ENCODE measurements around the gene GATAD2A. TPM values are rescaled to one million over a fixed set of nuclear protein-coding genes. Genes with fewer than 3 reads are reported as not detected.

The GATAD2A gene
- total RNA-seq, 2 experiments from 2014 or later, result 104 to 107 TPM

- TF ChIP-seq CTCF (IDR thresholded peaks at IDR 0.05), result no peak
- Histone ChIP-seq H3K4me3 (ENCODE audit: low read length) (peak overlapping the region; percentile 92), H3K27ac (ENCODE audit: low read depth in 1 of 2, low read length in 2 of 2) (peak overlapping the region; percentile 74 to 77), H3K36me3 (ENCODE audit: insufficient read depth, low read length) (no peaks in the 10 kb centered on the region), H3K27me3 (ENCODE audit: control insufficient read depth in 1 of 2, insufficient read depth in 2 of 2, low read length in 2 of 2) (no peaks in the 10 kb centered on the region), H3K4me1 (ENCODE audit: insufficient read depth, low read length) (peaks cover 60% of the 10 kb centered on the region), H3K9me3 (ENCODE audit: control insufficient read depth in 1 of 2, insufficient read depth in 1 of 2, low read length in 2 of 2) (no peaks in the 10 kb centered on the region)
- DNase-seq, result peak in 12 of 14 experiments; percentile 6 to 71 (median 51)
- peak; percentile 17 for ATAC-seq (ENCODE audit: poor library complexity)
- H3K9me3 Mint-ChIP-seq, result no peaks in the 10 kb centered on the region
- peak overlapping the region; percentile 99 for H3K4me3 Mint-ChIP-seq
- intact Hi-C loops (cut with DNase I, micrococcal nuclease), result loop anchor here (1.0 to 5.0 kb wide), 4 partner anchors 19 to 106 kb away; partner anchors contain the start of gene GATAD2A (in 2 of the 2)
- no peaks in the 10 kb centered on the region for H3K27me3 Mint-ChIP-seq
- peaks cover 10% of the 10 kb centered on the region for H3K36me3 Mint-ChIP-seq (ENCODE audit: low read depth)
- POLR2A ChIA-PET, result interaction anchor here (0.6 to 2.3 kb wide), 21 partner anchors 8 to 515 kb away, joined by 3 to 44 read pairs (median 5); partner anchors contain the start of genes COPE, DDX49, GATAD2A and MAU2
- peaks cover 53% of the 10 kb centered on the region for H3K4me1 Mint-ChIP-seq (ENCODE audit: low read depth)
- H3K27ac Mint-ChIP-seq, result peak overlapping the region; percentile 94
- CTCF ChIA-PET, result interaction anchor here (1.2 to 1.6 kb wide), 2 partner anchors 19 to 103 kb away, joined by 7 to 9 read pairs; partner anchors contain the start of gene GATAD2A
Measured at GRCh38 chr19:19385896-19386869, 19.3 kb upstream of the GATAD2A start.

GRCh38 chr19:19387108-19387507 lies 18.4 kb upstream of the GATAD2A start:
- no peak for TF ChIP-seq CTCF (IDR thresholded peaks at IDR 0.05)
- H3K9me3 ChIP-seq (ENCODE audit: control insufficient read depth in 1 of 2, insufficient read depth in 1 of 2, low read length in 2 of 2), result no peaks in the 10 kb centered on the region
- Mint-ChIP-seq H3K27me3 (no peaks in the 10 kb centered on the region), H3K4me1 (ENCODE audit: low read depth) (peaks cover 60% of the 10 kb centered on the region), H3K27ac (peak overlapping the region; percentile 94), H3K9me3 (no peaks in the 10 kb centered on the region), H3K4me3 (peak overlapping the region; percentile 96), H3K36me3 (ENCODE audit: low read depth) (peaks cover 10% of the 10 kb centered on the region)
- CTCF ChIA-PET, result no interaction called here
- no peaks in the 10 kb centered on the region for H3K36me3 ChIP-seq (ENCODE audit: insufficient read depth, low read length)
- H3K27ac ChIP-seq (ENCODE audit: low read depth in 1 of 2, low read length in 2 of 2), result peak overlapping the region; percentile 40 to 71
- intact Hi-C loops (cut with DNase I, micrococcal nuclease), result loop anchor here in 1 of 2 experiments (5.0 kb wide), 1 partner anchor 105 kb away; no protein-coding TSS in a partner anchor
- no peaks in the 10 kb centered on the region for H3K27me3 ChIP-seq (ENCODE audit: control insufficient read depth in 1 of 2, insufficient read depth in 2 of 2, low read length in 2 of 2)
- peak overlapping the region; percentile 92 for H3K4me3 ChIP-seq (ENCODE audit: low read length)
- DNase-seq (no peak), ATAC-seq (ENCODE audit: poor library complexity) (no peak)
- peaks cover 64% of the 10 kb centered on the region for H3K4me1 ChIP-seq (ENCODE audit: insufficient read depth, low read length)
- POLR2A ChIA-PET, result interaction anchor here (2.7 kb wide), 1 partner anchor 18 kb away, joined by 19 read pairs; the partner anchor contains the start of gene GATAD2A

Data from CD4-positive, alpha-beta T cell (primary cell).